ENCODE measurements around the gene TPST1. TPM values are rescaled to one million over a fixed set of nuclear protein-coding genes. Genes with fewer than 3 reads are reported as not detected.
"Not testable (repeated sequence)": the region's sequence is repeated elsewhere in the genome, so short reads cannot be mapped to it uniquely, and the experiment has no call there.

TPST1 gene
- total RNA-seq, 2 experiments from 2014 or later: 1.3 to 1.5 TPM

GRCh38 chr7:66365031-66365430 is 159.9 kb downstream of the TPST1 start:
- CTCF ChIA-PET: interaction anchor here (0.6 kb wide), 1 partner anchor 213 kb away, joined by 4 read pairs; no protein-coding TSS in a partner anchor
- POLR2A ChIA-PET: not testable (repeated sequence)

GRCh38 chr7:66371096-66371824 is 166.1 kb downstream of the TPST1 start:
- ChIA-PET POLR2A (no interaction called here), CTCF (interaction anchor here (0.7 kb wide), 1 partner anchor 310 kb away, joined by 3 read pairs; no protein-coding TSS in a partner anchor)

GRCh38 chr7:66374141-66374840 is 169.2 kb downstream of the TPST1 start:
- POLR2A ChIA-PET, CTCF ChIA-PET: not testable (repeated sequence)

- POLR2A ChIA-PET: no interaction called here
- CTCF ChIA-PET: no interaction called here
Observed at GRCh38 chr7:66376264-66376945, 171.3 kb downstream of the TPST1 start.

- ChIA-PET POLR2A (no interaction called here), CTCF (no interaction called here)
Observed at GRCh38 chr7:66377045-66377444, 171.9 kb downstream of the TPST1 start.

GRCh38 chr7:66377714-66378113 is 172.6 kb downstream of the TPST1 start:
- ChIA-PET CTCF (no interaction called here), POLR2A (no interaction called here)

GRCh38 chr7:66379542-66380160 is 174.5 kb downstream of the TPST1 start:
- POLR2A ChIA-PET: no interaction called here
- CTCF ChIA-PET: interaction anchor here (1.7 kb wide), 1 partner anchor 8 kb away, joined by 4 read pairs; no protein-coding TSS in a partner anchor

- ChIA-PET CTCF (no interaction called here), POLR2A (no interaction called here)
Observed at GRCh38 chr7:66380272-66380888, 175.2 kb downstream of the TPST1 start.

- CTCF ChIA-PET, POLR2A ChIA-PET: not testable (repeated sequence)
Observed at GRCh38 chr7:66382182-66382923, 177.2 kb downstream of the TPST1 start.

GRCh38 chr7:66385191-66385905 is 180.2 kb downstream of the TPST1 start:
- POLR2A ChIA-PET, CTCF ChIA-PET: not testable (repeated sequence)

- POLR2A ChIA-PET, CTCF ChIA-PET: not testable (repeated sequence)
Observed at GRCh38 chr7:66395128-66395571, 190.0 kb downstream of the TPST1 start.

GRCh38 chr7:66396052-66396451 is 190.9 kb downstream of the TPST1 start:
- CTCF ChIA-PET: not testable (repeated sequence)

GRCh38 chr7:66398841-66399240 is 193.7 kb downstream of the TPST1 start:
- POLR2A ChIA-PET, CTCF ChIA-PET: not testable (repeated sequence)

More at GRCh38 chr7:66396052-66396451, 190.9 kb downstream of the TPST1 start:
- POLR2A ChIA-PET: not testable (repeated sequence)

- ChIA-PET POLR2A (no interaction called here), CTCF (no interaction called here)
Observed at GRCh38 chr7:66399566-66399965, 194.4 kb downstream of the TPST1 start.

GRCh38 chr7:66400400-66400799 is 195.3 kb downstream of the TPST1 start:
- ChIA-PET POLR2A (no interaction called here), CTCF (no interaction called here)

- CTCF ChIA-PET, POLR2A ChIA-PET: not testable (repeated sequence)
Observed at GRCh38 chr7:66401126-66401525, 196.0 kb downstream of the TPST1 start.

- CTCF ChIA-PET, POLR2A ChIA-PET: not testable (repeated sequence)
Observed at GRCh38 chr7:66401932-66402331, 196.8 kb downstream of the TPST1 start.

GRCh38 chr7:66403564-66403963 is 198.4 kb downstream of the TPST1 start:
- POLR2A ChIA-PET: no interaction called here
- CTCF ChIA-PET: no interaction called here

GRCh38 chr7:66409493-66409892 is 204.4 kb downstream of the TPST1 start:
- CTCF ChIA-PET: no interaction called here
- POLR2A ChIA-PET: no interaction called here

All from activated CD8-positive, alpha-beta memory T cell treated with anti-CD3 and anti-CD28 coated beads for 36 hours (primary cell).